Nephron progenitor cell (in vitro differentiated cells): ENCODE measurements around the gene HYCC1.
"Not testable (repeated sequence)": the region's sequence is repeated elsewhere in the genome, so short reads cannot be mapped to it uniquely, and the experiment has no call there.

ENCODE experiments used
- DNase-seq: peaks from one replicate; pipeline ENCODE4 v3.0.0; 2021
- H3K27ac Mint-ChIP-seq: 2 replicates; pipeline ENCODE4 v1.8.0; 2021; ENCODE audit warnings: mild to moderate bottlenecking, moderate library complexity, mixed read lengths
- H3K27me3 Mint-ChIP-seq: 2 replicates; pipeline ENCODE4 v1.8.0; 2021; ENCODE audit warnings: mild to moderate bottlenecking, low read depth, mixed read lengths; ENCODE audit not compliant: poor library complexity
- H3K36me3 Mint-ChIP-seq: 2 replicates; pipeline ENCODE4 v1.8.0; 2021; ENCODE audit warnings: low read depth, mixed read lengths
- H3K4me1 Mint-ChIP-seq: 2 replicates; pipeline ENCODE4 v1.8.0; 2021; ENCODE audit warnings: mixed read lengths
- H3K4me3 Mint-ChIP-seq: 2 replicates; pipeline ENCODE4 v1.8.0; 2021; ENCODE audit warnings: mild to moderate bottlenecking, moderate library complexity, mixed read lengths
- H3K9me3 Mint-ChIP-seq: 2 replicates; pipeline ENCODE4 v1.8.0; 2021; ENCODE audit warnings: mild to moderate bottlenecking, moderate library complexity, mixed read lengths
- TF ChIP-seq, protein P1 (sequence below): fragments of 200-600 bp; sonication (generic); IDR thresholded peaks from 2 replicates; pipeline ENCODE4 v1.5.0; 2021; ENCODE audit warnings: antibody characterized with exemption

The HYCC1 gene

DNA sequence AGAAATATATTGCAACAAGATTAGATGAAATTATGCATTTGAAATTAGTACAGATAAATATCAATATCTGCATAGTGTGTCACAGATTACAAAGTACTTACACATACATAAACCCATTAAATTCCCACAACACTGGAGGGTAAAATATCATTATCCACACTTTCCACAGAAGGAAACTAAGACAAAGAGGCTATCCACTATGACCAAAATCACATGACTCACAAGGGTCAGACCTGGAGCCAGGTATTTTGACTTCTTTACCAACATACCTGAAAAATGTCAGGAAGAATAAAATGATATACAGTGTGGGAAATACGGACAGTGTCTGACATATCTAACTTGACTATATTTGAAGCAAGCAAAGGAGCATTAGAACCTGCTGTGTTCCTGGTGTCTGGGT lies 34.1 kb downstream of the HYCC1 start:
- no peak for DNase-seq
- no peaks in the 10 kb centered on the region for H3K9me3 Mint-ChIP-seq
- H3K4me3 Mint-ChIP-seq: no peak overlapping the region
- TF ChIP-seq, protein P1, sequence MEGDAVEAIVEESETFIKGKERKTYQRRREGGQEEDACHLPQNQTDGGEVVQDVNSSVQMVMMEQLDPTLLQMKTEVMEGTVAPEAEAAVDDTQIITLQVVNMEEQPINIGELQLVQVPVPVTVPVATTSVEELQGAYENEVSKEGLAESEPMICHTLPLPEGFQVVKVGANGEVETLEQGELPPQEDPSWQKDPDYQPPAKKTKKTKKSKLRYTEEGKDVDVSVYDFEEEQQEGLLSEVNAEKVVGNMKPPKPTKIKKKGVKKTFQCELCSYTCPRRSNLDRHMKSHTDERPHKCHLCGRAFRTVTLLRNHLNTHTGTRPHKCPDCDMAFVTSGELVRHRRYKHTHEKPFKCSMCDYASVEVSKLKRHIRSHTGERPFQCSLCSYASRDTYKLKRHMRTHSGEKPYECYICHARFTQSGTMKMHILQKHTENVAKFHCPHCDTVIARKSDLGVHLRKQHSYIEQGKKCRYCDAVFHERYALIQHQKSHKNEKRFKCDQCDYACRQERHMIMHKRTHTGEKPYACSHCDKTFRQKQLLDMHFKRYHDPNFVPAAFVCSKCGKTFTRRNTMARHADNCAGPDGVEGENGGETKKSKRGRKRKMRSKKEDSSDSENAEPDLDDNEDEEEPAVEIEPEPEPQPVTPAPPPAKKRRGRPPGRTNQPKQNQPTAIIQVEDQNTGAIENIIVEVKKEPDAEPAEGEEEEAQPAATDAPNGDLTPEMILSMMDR: no peak
- H3K27ac Mint-ChIP-seq: no peak overlapping the region
- no peaks in the 10 kb centered on the region for H3K27me3 Mint-ChIP-seq
- H3K4me1 Mint-ChIP-seq: no peaks in the 10 kb centered on the region
- peaks cover 18% of the 10 kb centered on the region for H3K36me3 Mint-ChIP-seq

DNA sequence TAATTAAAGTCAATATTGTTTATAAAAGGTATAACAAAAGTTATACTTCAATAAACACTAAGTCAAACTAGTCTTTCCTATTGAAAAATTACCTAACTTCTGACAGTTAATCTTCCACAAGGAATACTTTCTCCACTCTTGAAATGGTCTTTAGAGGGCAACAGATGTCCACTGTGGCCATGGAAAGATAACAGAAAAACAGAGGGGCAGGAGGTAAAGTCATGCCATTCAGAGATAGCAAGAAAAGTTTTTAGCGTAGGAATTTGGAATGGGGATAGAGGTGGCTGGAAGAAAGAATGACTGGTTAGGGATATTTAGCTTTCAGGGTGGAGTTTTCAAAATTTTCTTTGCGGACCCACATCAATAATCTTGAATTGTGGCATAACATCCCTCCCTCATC lies 34.7 kb downstream of the HYCC1 start:
- no peaks in the 10 kb centered on the region for H3K4me1 Mint-ChIP-seq
- H3K9me3 Mint-ChIP-seq: no peaks in the 10 kb centered on the region
- H3K27ac Mint-ChIP-seq: no peak overlapping the region
- H3K4me3 Mint-ChIP-seq: no peak overlapping the region
- peaks cover 24% of the 10 kb centered on the region for H3K36me3 Mint-ChIP-seq
- TF ChIP-seq, protein P1: no peak
- no peaks in the 10 kb centered on the region for H3K27me3 Mint-ChIP-seq
- no peak for DNase-seq

DNA sequence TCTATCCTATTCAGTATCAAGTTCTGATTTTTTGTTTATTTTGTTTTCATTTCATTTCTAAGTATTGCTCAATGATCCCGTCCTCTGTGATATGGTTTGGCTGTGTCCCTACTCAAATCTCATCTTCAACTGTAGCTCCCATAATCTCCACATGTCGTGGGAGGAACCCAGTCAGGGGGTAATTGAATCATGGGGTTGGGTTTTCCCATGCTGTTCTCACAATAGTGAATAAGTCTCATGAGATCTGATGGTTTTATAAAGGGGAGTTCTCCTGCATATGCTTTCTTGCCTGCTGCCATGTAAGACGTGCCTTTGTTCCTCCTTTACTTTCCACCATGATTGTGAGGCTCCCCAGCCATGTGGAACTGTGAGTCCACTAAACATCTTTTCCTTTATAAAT lies 39.3 kb downstream of the HYCC1 start:
- not testable (repeated sequence) for DNase-seq, H3K9me3 Mint-ChIP-seq, H3K4me3 Mint-ChIP-seq, H3K27ac Mint-ChIP-seq, H3K27me3 Mint-ChIP-seq, H3K4me1 Mint-ChIP-seq
- peaks cover 40% of the 10 kb centered on the region for H3K36me3 Mint-ChIP-seq

DNA sequence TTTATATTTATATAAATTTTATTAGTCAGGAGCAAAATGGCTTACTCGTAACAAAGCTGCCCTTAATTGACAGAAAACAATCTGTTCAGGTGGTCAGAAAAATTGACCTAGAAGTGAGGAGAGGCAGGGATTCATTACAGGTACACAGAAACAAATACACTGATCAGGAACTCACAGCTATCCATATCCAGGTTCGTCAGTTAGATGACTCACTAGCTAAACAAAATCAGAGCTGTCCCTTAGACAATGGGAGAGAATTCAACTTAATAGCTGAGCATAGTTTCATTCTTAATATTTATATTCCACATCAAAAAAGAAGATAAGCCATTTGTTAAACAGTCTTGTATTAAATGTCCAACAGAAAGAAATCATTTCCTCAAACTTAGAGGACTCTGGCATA lies 41.7 kb downstream of the HYCC1 start:
- DNase-seq: no peak
- H3K27ac Mint-ChIP-seq: no peak overlapping the region
- H3K36me3 Mint-ChIP-seq: peaks cover 54% of the 10 kb centered on the region
- H3K4me3 Mint-ChIP-seq: no peak overlapping the region
- no peaks in the 10 kb centered on the region for H3K4me1 Mint-ChIP-seq
- no peaks in the 10 kb centered on the region for H3K27me3 Mint-ChIP-seq
- TF ChIP-seq, protein P1: no peak
- no peaks in the 10 kb centered on the region for H3K9me3 Mint-ChIP-seq

DNA sequence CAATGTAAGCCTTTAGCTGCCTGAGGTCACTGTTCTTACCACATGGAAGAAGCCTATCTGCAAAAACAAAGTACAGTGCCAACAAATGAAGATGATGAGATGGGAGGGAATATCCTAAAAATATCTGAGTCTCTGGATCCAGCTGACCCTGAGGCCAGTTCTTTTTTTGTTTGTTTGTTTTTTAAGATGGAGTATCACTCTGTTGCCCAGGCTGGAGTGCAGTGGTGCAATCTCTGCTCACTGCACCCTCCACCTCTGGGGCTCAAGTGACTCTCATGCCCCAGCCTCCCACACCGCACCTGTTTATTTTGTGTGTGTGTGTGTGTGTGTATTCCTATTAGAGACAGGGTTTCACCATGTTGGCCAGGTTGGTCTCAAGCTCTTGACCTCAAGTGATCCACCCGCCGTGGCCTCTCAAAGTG lies 44.9 kb downstream of the HYCC1 start:
- no peak overlapping the region for H3K27ac Mint-ChIP-seq
- no peak overlapping the region for H3K4me3 Mint-ChIP-seq
- TF ChIP-seq, protein P1: no peak
- no peaks in the 10 kb centered on the region for H3K9me3 Mint-ChIP-seq
- no peaks in the 10 kb centered on the region for H3K4me1 Mint-ChIP-seq
- no peaks in the 10 kb centered on the region for H3K27me3 Mint-ChIP-seq
- no peak for DNase-seq
- H3K36me3 Mint-ChIP-seq: peaks cover 34% of the 10 kb centered on the region
